ENCODE results near the gene U2AF1L4.
"Not testable (repeated sequence)": the region's sequence is repeated elsewhere in the genome, so short reads cannot be mapped to it uniquely, and the experiment has no call there.

The U2AF1L4 gene

GRCh38 chr19:35780058-35780457, 34.8 kb upstream of the U2AF1L4 start:
- DNase-seq: no peak

- DNase-seq: no peak
Measured at GRCh38 chr19:35779033-35779432, 33.8 kb upstream of the U2AF1L4 start.

- no peak for DNase-seq
Measured at GRCh38 chr19:35777961-35778360, 32.7 kb upstream of the U2AF1L4 start.

GRCh38 chr19:35777086-35777841, 32.0 kb upstream of the U2AF1L4 start:
- DNase-seq: no peak

GRCh38 chr19:35776102-35776788, 31.0 kb upstream of the U2AF1L4 start:
- DNase-seq: no peak

- peak; percentile 99 for DNase-seq
Measured at GRCh38 chr19:35775298-35776101, 30.3 kb upstream of the U2AF1L4 start, which contains the start of gene ARHGAP33. TSS of gene ARHGAP33 (plus strand) at chr19:35775564. CDS start at chr19:35775659, 95 bp downstream.

GRCh38 chr19:35775046-35775297, 29.8 kb upstream of the U2AF1L4 start:
- DNase-seq: no peak

GRCh38 chr19:35774274-35775045, 29.2 kb upstream of the U2AF1L4 start:
- DNase-seq: no peak

- DNase-seq: peak; percentile 8
Measured at GRCh38 chr19:35773020-35773806, 28.0 kb upstream of the U2AF1L4 start.

- not testable (repeated sequence) for DNase-seq
Measured at GRCh38 chr19:35772362-35772761, 27.1 kb upstream of the U2AF1L4 start.

- DNase-seq: no peak
Measured at GRCh38 chr19:35768082-35768421, 22.8 kb upstream of the U2AF1L4 start.

- DNase-seq: no peak
Measured at GRCh38 chr19:35767288-35768081, 22.3 kb upstream of the U2AF1L4 start.

GRCh38 chr19:35766571-35767104, 21.4 kb upstream of the U2AF1L4 start:
- DNase-seq: no peak

GRCh38 chr19:35764432-35765315, 19.5 kb upstream of the U2AF1L4 start:
- DNase-seq: no peak

GRCh38 chr19:35760711-35761349, 15.6 kb upstream of the U2AF1L4 start:
- DNase-seq: no peak

GRCh38 chr19:35759697-35760096, 14.5 kb upstream of the U2AF1L4 start:
- DNase-seq: no peak

GRCh38 chr19:35757749-35758608, 12.8 kb upstream of the U2AF1L4 start, which contains the start of gene PROSER3:
TSS of gene PROSER3 (plus strand) at chr19:35758176. CDS start at chr19:35758216, 40 bp downstream.
- peak; percentile 100 for DNase-seq

GRCh38 chr19:35757231-35757748, 12.1 kb upstream of the U2AF1L4 start:
- DNase-seq: no peak

All from hematopoietic multipotent progenitor cell treated with erythropoietin and hydrocortisone succinate and interleukin-3 and kit ligand, for 8 days (in vitro differentiated cells).